HCT116 (cell line): ENCODE data around the gene CCDC70. TPM values are rescaled to one million over a fixed set of nuclear protein-coding genes. Genes with fewer than 3 reads are reported as not detected.
A peak's percentile ranks its signal among the peaks of the same experiment; 100 is the strongest.

Experiments used
- ATAC-seq: fragments of 200-7000 bp; cut with Tn5 transposase; 2 replicates; pipeline ENCODE4 v1.9.1; 2020; ENCODE audit warnings: mild to moderate bottlenecking, moderate library complexity
- BruUV-seq: library from RNA; stranded (reverse); fragments of 400-500 nt; replicated peaks from 2 replicates; lab custom pipeline; 2021; lab: Mats Ljungman, UMichigan
- CTCF ChIA-PET: fragments of 300-600 bp; sonication (Branson Sonifier 250); formaldehyde crosslinking; loops from one replicate; lab custom pipeline; 2021; ENCODE audit warnings: antibody characterized with exemption; lab: Charles Lee
- POLR2A ChIA-PET: fragments of 300-600, 350-600 bp; sonication (Branson Sonifier 250); formaldehyde crosslinking; loops from one replicate; lab custom pipeline; 2021; ENCODE audit warnings: antibody characterized with exemption; lab: Charles Lee
- RAD21 ChIA-PET, 2 experiments: fragments of 300-600 bp; sonication (Branson Sonifier 250); formaldehyde crosslinking; loops; one replicate each; lab custom pipeline; 2023; ENCODE audit warnings: low total read pairs in 2 of 2; ENCODE audit not compliant: uncharacterized antibody in 2 of 2, unreplicated experiment in 2 of 2, low non-redundant PET in 1 of 2; lab: Charles Lee
- DNase-seq: peaks from one replicate; pipeline ENCODE4 v3.0.0-alpha.2; 2010; ENCODE audit warnings: low read depth, low spot score
- H2AFZ ChIP-seq: fragments of 200-600 bp; shearing (Covaris generic), sonication (generic); 2 replicates; pipeline ENCODE4 v1.6.1; 2017; ENCODE audit warnings: low read depth, mixed run types, mixed read lengths, antibody characterized with exemption, low read length; ENCODE audit not compliant: poor library complexity, severe bottlenecking
- H3K27ac ChIP-seq: 2 replicates; pipeline ENCODE4 v1.5.1; 2012; ENCODE audit warnings: low read depth, low read length
- H3K27me3 ChIP-seq: fragments of 200-600 bp; sonication (generic); 2 replicates; pipeline ENCODE4 v1.6.1; 2016; ENCODE audit warnings: mixed run types, low read length, mixed read lengths; ENCODE audit not compliant: insufficient read depth
- H3K36me3 ChIP-seq, 2 experiments: fragments of 200-500 bp in 1 of 2; fragments of 200-600 bp in 1 of 2; sonication (Bioruptor generic) in 1 of 2; sonication (generic) in 1 of 2; 2 replicates each; pipeline versions ENCODE4 v1.5.1 to v1.6.1; 2014 to 2016; ENCODE audit warnings: low read length in 2 of 2, inconsistent platforms in 1 of 2, mixed read lengths in 1 of 2, mixed run types in 1 of 2; ENCODE audit not compliant: insufficient read depth in 2 of 2, control insufficient read depth in 1 of 2
- H3K4me1 ChIP-seq, 2 experiments: fragments of 200-600 bp in 1 of 2; sonication (generic) in 1 of 2; 2 replicates each; pipeline versions ENCODE4 v1.5.1 to v1.6.1; 2012 to 2017; ENCODE audit warnings: low read length in 2 of 2, inconsistent platforms in 1 of 2, mild to moderate bottlenecking in 1 of 2, mixed read lengths in 1 of 2, mixed run types in 1 of 2, moderate library complexity in 1 of 2; ENCODE audit not compliant: insufficient read depth in 2 of 2, control insufficient read depth in 1 of 2
- H3K4me2 ChIP-seq: fragments of 200-600 bp; sonication (generic); 2 replicates; pipeline ENCODE4 v1.6.1; 2017; ENCODE audit warnings: mixed run types, low read length, mixed read lengths
- H3K4me3 ChIP-seq, 2 experiments: fragments of 200-600 bp in 1 of 2; sonication (generic) in 1 of 2; replicated peaks in 1 of 2; 2 replicates each; pipeline ENCODE4 v1.5.1; 2011 to 2016; ENCODE audit warnings: low read length in 2 of 2, control low read depth in 1 of 2, low read depth in 1 of 2, mild to moderate bottlenecking in 1 of 2, mixed read lengths in 1 of 2, mixed run types in 1 of 2
- H3K79me2 ChIP-seq: fragments of 200-600 bp; sonication (generic); 2 replicates; pipeline ENCODE4 v1.6.1; 2017; ENCODE audit warnings: mild to moderate bottlenecking, mixed run types, low read length, moderate library complexity, mixed read lengths; ENCODE audit not compliant: insufficient read depth
- H3K9ac ChIP-seq: fragments of 200-600 bp; sonication (generic); 2 replicates; pipeline ENCODE4 v1.6.1; 2016; ENCODE audit warnings: low read length, mixed read lengths
- H3K9me2 ChIP-seq: fragments of 200-600 bp; sonication (generic), shearing (Covaris generic); 2 replicates; pipeline ENCODE4 v1.6.1; 2017; ENCODE audit warnings: mixed run types, mild to moderate bottlenecking, moderate library complexity; ENCODE audit not compliant: insufficient read depth
- H3K9me3 ChIP-seq, 2 experiments: fragments of 200-500 bp in 1 of 2; fragments of 200-600 bp in 1 of 2; sonication (Bioruptor generic) in 1 of 2; sonication (generic) in 1 of 2; 2 replicates each; pipeline ENCODE4 v1.6.1; 2014 to 2017; ENCODE audit warnings: low read length in 2 of 2, mixed read lengths in 2 of 2, inconsistent platforms in 1 of 2, low read depth in 1 of 2, mild to moderate bottlenecking in 1 of 2, mixed run types in 1 of 2, moderate library complexity in 1 of 2; ENCODE audit not compliant: control insufficient read depth in 1 of 2, insufficient read depth in 1 of 2
- H4K20me1 ChIP-seq: fragments of 200-600 bp; sonication (generic), shearing (Covaris generic); 2 replicates; pipeline ENCODE4 v1.6.1; 2017; ENCODE audit warnings: mixed run types, mild to moderate bottlenecking, moderate library complexity; ENCODE audit not compliant: insufficient read depth
- CTCF ChIP-seq, 3 experiments: fragments of 200-600 bp in 1 of 3; sonication (generic) in 1 of 3; IDR thresholded peaks in 2 of 3; conservative IDR thresholded peaks in 1 of 3; 2 replicates each; pipeline ENCODE4 v1.5.1; 2012 to 2017; ENCODE audit warnings: low read depth in 2 of 3, low read length in 2 of 3, antibody characterized with exemption in 1 of 3, borderline replicate concordance in 1 of 3, control low read depth in 1 of 3, mild to moderate bottlenecking in 1 of 3, mixed read lengths in 1 of 3, mixed run types in 1 of 3, moderate library complexity in 1 of 3; ENCODE audit not compliant: insufficient read depth in 1 of 3
- RAD21 ChIP-seq: IDR thresholded peaks from 2 replicates; pipeline ENCODE4 v1.6.1; 2012; ENCODE audit warnings: low read depth, mild to moderate bottlenecking
- SP1 ChIP-seq: IDR thresholded peaks from 2 replicates; pipeline ENCODE4 v1.6.1; 2012; ENCODE audit warnings: low read depth
- YY1 ChIP-seq: IDR thresholded peaks from 2 replicates; pipeline ENCODE4 v1.6.1; 2011; ENCODE audit warnings: low read length, low read depth, moderate library complexity, mild to moderate bottlenecking; ENCODE audit not compliant: insufficient replicate concordance; ENCODE audit errors: extremely low read depth
- intact Hi-C: fragments of 100-400 bp; cut with micrococcal nuclease; formaldehyde crosslinking; loops from 2 replicates; pipeline ENCODE4 v1.10.0; 2022
- total RNA-seq: library from RNA; stranded (reverse); gene quantifications from one replicate; pipeline ENCODE4 v1.2.1, GENCODE V29; 2021; ENCODE audit not compliant: unreplicated experiment

CCDC70 gene
- total RNA-seq, 1 experiment from 2014 or later: not detected

- TF ChIP-seq YY1 (no peak), RAD21 (no peak)
These were observed 47.7 kb upstream of the CCDC70 start (continued) for GRCh38 chr13:51814071-51814470.

- no peaks in the 10 kb centered on the region for H3K36me3 ChIP-seq
- POLR2A ChIA-PET: no interaction called here
- ATAC-seq (peak; percentile 81), DNase-seq (peak; percentile 60)
- peak overlapping the region; percentile 52 for H2AFZ ChIP-seq
- no peaks in the 10 kb centered on the region for H3K9me3 ChIP-seq
- TF ChIP-seq RAD21 (peak; percentile 76), SP1 (no peak), CTCF (IDR thresholded peaks at IDR 0.05 in 2 of 3, conservative IDR thresholded peaks at IDR 0.05 in 1 of 3; ENCODE audit: borderline replicate concordance in 1 of 3, insufficient read depth in 1 of 3, low read depth in 2 of 3, low read length in 2 of 3) (peak; percentile 75 to 87 (median 85))
- peak overlapping the region; percentile 15 to 33 for H3K4me3 ChIP-seq
- no peaks in the 10 kb centered on the region; the same call in 1 of the 2 replicates for H3K27me3 ChIP-seq
- CTCF ChIA-PET: interaction anchor here (0.6 to 2.7 kb wide), 11 partner anchors 14 to 389 kb away, joined by 3 to 22 read pairs (median 4); partner anchors contain the start of genes NEK5 and TMEM272
- RAD21 ChIA-PET: no interaction called here
- peaks cover 0 to 31% of the 10 kb centered on the region in 2 experiments; a peak in 3 of 4 replicates for H3K4me1 ChIP-seq
- no peaks in the 10 kb centered on the region for H4K20me1 ChIP-seq
- no TSS peak for BruUV-seq
- no peaks in the 10 kb centered on the region for H3K79me2 ChIP-seq
- intact Hi-C loops: loop anchor here (1.0 kb wide), 2 partner anchors 312 to 386 kb away; no protein-coding TSS in a partner anchor
- H3K9ac ChIP-seq: no peak overlapping the region
- H3K4me2 ChIP-seq: peak overlapping the region; percentile 63
- no peaks in the 10 kb centered on the region for H3K9me2 ChIP-seq
- no peak overlapping the region for H3K27ac ChIP-seq
These were observed 46.7 kb upstream of the CCDC70 start for GRCh38 chr13:51814825-51815650.
